ENCODE data around the gene ERI3. TPM values are rescaled to one million over a fixed set of nuclear protein-coding genes. Genes with fewer than 3 reads are reported as not detected.

The ERI3 gene
- total and polyA plus RNA-seq, 2 of the 13 experiments (the other 11 are each of a cell fraction or from before 2014, with no cell fraction given): 35.6 to 35.9 TPM

- TF ChIP-seq ELK4 (CRISPR knock-in tag; IDR thresholded peaks at IDR 0.05; ENCODE audit: borderline replicate concordance): no peak
- TF ChIP-seq ZNF567 (CRISPR knock-in tag; IDR thresholded peaks at IDR 0.05; ENCODE audit: borderline replicate concordance): no peak
- no peak for TF ChIP-seq SMAD1 (CRISPR knock-in tag; IDR thresholded peaks at IDR 0.05; ENCODE audit: borderline replicate concordance, low read depth)
- no peak for TF ChIP-seq ZNF362 (CRISPR knock-in tag; IDR thresholded peaks at IDR 0.05; ENCODE audit: borderline replicate concordance)
- no peak for TF ChIP-seq HNRNPL (IDR thresholded peaks at IDR 0.05; ENCODE audit: low read depth, low read length)
- peak; percentile 18 for TF ChIP-seq TEAD3 (CRISPR knock-in tag; optimal IDR thresholded peaks at IDR 0.05; ENCODE audit: borderline replicate concordance)
- TF ChIP-seq E2F1 (CRISPR knock-in tag; IDR thresholded peaks at IDR 0.05): no peak
- TF ChIP-seq SP2 (CRISPR knock-in tag; IDR thresholded peaks at IDR 0.05): no peak
- TF ChIP-seq BCLAF1 (IDR thresholded peaks at IDR 0.05): no peak
- no peak for TF ChIP-seq HNRNPUL1 (IDR thresholded peaks at IDR 0.05; ENCODE audit: low read depth, low read length)
- 0 out of 2 replicates have a peak, but pooled peaks have one; percentile 13 for TF ChIP-seq ZHX2 (IDR thresholded peaks at IDR 0.05; ENCODE audit: low read depth)
- TF ChIP-seq ZHX2 (CRISPR knock-in tag; IDR thresholded peaks at IDR 0.05; ENCODE audit: borderline replicate concordance): no peak
- no peak for TF ChIP-seq ZKSCAN5 (CRISPR knock-in tag; IDR thresholded peaks at IDR 0.05)
- peak; percentile 55; the same call in 1 of the 2 replicates for TF ChIP-seq KAT8 (CRISPR knock-in tag; IDR thresholded peaks at IDR 0.05)
- no peak for TF ChIP-seq SUZ12 (IDR thresholded peaks at IDR 0.05; ENCODE audit: low read depth, low read length)
These were observed 46.5 kb upstream of the ERI3 start (continued) for GRCh38 chr1:44401256-44402228.
